GM18499 (cell line): Measurements from ENCODE around the gene MICAL3.
"Not testable (repeated sequence)": the region's sequence is repeated elsewhere in the genome, so short reads cannot be mapped to it uniquely, and the experiment has no call there.

Experiments used
- ATAC-seq: cut with Tn5 transposase; IDR thresholded peaks from one replicate; pipeline ENCODE4 v1.9.1; 2021; ENCODE audit warnings: moderate number of reproducible peaks; ENCODE audit not compliant: insufficient read depth, unreplicated experiment

MICAL3 gene

GRCh38 chr22:18034076-18034475 is 9.7 kb upstream of the MICAL3 start:
- no peak for ATAC-seq

GRCh38 chr22:18033204-18033998 is 9.0 kb upstream of the MICAL3 start:
- no peak for ATAC-seq

GRCh38 chr22:18032455-18033101 is 8.2 kb upstream of the MICAL3 start:
- no peak for ATAC-seq

GRCh38 chr22:18031695-18032454 is 7.5 kb upstream of the MICAL3 start:
- no peak for ATAC-seq

- ATAC-seq, result no peak
These were observed 5.4 kb upstream of the MICAL3 start for GRCh38 chr22:18029686-18030267.

GRCh38 chr22:18028817-18029527 is 4.6 kb upstream of the MICAL3 start:
- no peak for ATAC-seq

- not testable (repeated sequence) for ATAC-seq
These were observed 1.5 kb upstream of the MICAL3 start for GRCh38 chr22:18025898-18026297.

- no peak for ATAC-seq
These were observed 777 bp upstream of the MICAL3 start for GRCh38 chr22:18024956-18025720.

- ATAC-seq, result no peak
These were observed 669 bp downstream of the MICAL3 start for GRCh38 chr22:18023509-18024275.

- ATAC-seq, result no peak
These were observed 1.5 kb downstream of the MICAL3 start for GRCh38 chr22:18022876-18023275.

GRCh38 chr22:18021431-18021830 is 2.9 kb downstream of the MICAL3 start:
- no peak for ATAC-seq

- not testable (repeated sequence) for ATAC-seq
These were observed 3.6 kb downstream of the MICAL3 start for GRCh38 chr22:18020743-18021142.

GRCh38 chr22:18013947-18014346 is 10.4 kb downstream of the MICAL3 start:
- no peak for ATAC-seq

GRCh38 chr22:18013436-18013835 is 10.9 kb downstream of the MICAL3 start:
- ATAC-seq, result no peak

- ATAC-seq, result no peak
These were observed 11.8 kb downstream of the MICAL3 start for GRCh38 chr22:18012531-18012930.

GRCh38 chr22:18010266-18010665 is 14.1 kb downstream of the MICAL3 start:
- no peak for ATAC-seq

GRCh38 chr22:18008136-18008535 is 16.2 kb downstream of the MICAL3 start:
- ATAC-seq, result no peak

- no peak for ATAC-seq
These were observed 19.0 kb downstream of the MICAL3 start for GRCh38 chr22:18005201-18005926.
